GM12873 (cell line): Measurements from ENCODE around the gene SENP1.

Source experiments
- CTCF ChIP-seq: IDR thresholded peaks from 2 replicates; pipeline ENCODE4 v1.5.1; 2012; ENCODE audit warnings: low read depth, mild to moderate bottlenecking, moderate library complexity, low read length, control low read depth; ENCODE audit not compliant: insufficient read depth; ENCODE audit errors: missing control alignments

Gene SENP1

GRCh38 chr12:48050174-48050573 lies 55.7 kb downstream of the SENP1 start:
- TF ChIP-seq CTCF, result no peak

- no peak for TF ChIP-seq CTCF
These were observed 59.8 kb downstream of the SENP1 start for GRCh38 chr12:48045965-48046518.

GRCh38 chr12:48045061-48045846 lies 60.6 kb downstream of the SENP1 start:
- TF ChIP-seq CTCF, result no peak

- no peak for TF ChIP-seq CTCF
These were observed 61.5 kb downstream of the SENP1 start for GRCh38 chr12:48044396-48044795.

- TF ChIP-seq CTCF, result no peak
These were observed 62.1 kb downstream of the SENP1 start for GRCh38 chr12:48043771-48044170.

- TF ChIP-seq CTCF, result no peak
These were observed 64.1 kb downstream of the SENP1 start for GRCh38 chr12:48041591-48042423.

GRCh38 chr12:48040354-48040753 lies 65.5 kb downstream of the SENP1 start:
- TF ChIP-seq CTCF, result no peak
